Testis (tissue), 2 donors: ENCODE data around the gene MRPL21.

ENCODE experiments used
- CTCF ChIP-seq, 3 experiments: fragments of 450-650 bp in 2 of 3; fragments of 200-600 bp in 1 of 3; sonication (generic) in 1 of 3; IDR thresholded peaks; one replicate each; pipeline ENCODE4 v1.5.1; 2016 to 2019; ENCODE audit warnings: antibody characterized with exemption in 3 of 3, mild to moderate bottlenecking in 2 of 3, moderate library complexity in 1 of 3
- POLR2A ChIP-seq: fragments of 450-650 bp; IDR thresholded peaks from one replicate; pipeline ENCODE4 v1.6.1; 2017; ENCODE audit warnings: antibody characterized with exemption, mild to moderate bottlenecking, moderate library complexity

- TF ChIP-seq CTCF (IDR thresholded peaks at IDR 0.05) (no peak), POLR2A (no peak)
These were observed 30.1 kb upstream of the MRPL21 start for GRCh38 chr11:68933605-68934320.
